Measurements from ENCODE around the gene NELFA.

DNA sequence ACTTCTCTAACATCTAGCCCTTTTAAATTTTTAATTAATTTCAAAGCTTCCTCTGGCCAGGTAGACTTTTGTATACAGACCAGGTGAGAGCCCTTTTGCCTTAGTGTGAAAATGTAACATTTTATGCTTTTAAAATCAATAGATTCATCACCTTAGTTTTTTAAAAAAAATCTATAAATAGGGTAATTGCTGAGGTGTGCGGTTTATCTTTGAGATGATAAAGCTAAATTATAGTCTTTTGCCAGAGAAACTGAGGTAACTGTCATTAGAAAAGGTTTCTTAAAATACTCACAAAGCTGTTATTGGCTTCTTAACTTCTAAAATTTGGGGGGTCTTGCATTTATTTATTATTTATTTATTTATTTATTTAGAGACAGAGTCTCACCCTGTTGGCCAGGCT lies 62.9 kb downstream of the NELFA start:
- TF ChIP-seq, protein P1, sequence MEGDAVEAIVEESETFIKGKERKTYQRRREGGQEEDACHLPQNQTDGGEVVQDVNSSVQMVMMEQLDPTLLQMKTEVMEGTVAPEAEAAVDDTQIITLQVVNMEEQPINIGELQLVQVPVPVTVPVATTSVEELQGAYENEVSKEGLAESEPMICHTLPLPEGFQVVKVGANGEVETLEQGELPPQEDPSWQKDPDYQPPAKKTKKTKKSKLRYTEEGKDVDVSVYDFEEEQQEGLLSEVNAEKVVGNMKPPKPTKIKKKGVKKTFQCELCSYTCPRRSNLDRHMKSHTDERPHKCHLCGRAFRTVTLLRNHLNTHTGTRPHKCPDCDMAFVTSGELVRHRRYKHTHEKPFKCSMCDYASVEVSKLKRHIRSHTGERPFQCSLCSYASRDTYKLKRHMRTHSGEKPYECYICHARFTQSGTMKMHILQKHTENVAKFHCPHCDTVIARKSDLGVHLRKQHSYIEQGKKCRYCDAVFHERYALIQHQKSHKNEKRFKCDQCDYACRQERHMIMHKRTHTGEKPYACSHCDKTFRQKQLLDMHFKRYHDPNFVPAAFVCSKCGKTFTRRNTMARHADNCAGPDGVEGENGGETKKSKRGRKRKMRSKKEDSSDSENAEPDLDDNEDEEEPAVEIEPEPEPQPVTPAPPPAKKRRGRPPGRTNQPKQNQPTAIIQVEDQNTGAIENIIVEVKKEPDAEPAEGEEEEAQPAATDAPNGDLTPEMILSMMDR (IDR thresholded peaks at IDR 0.05), result no peak
- TF ChIP-seq EP300 (IDR thresholded peaks at IDR 0.05), result no peak
- no peak for TF ChIP-seq POLR2A (IDR thresholded peaks at IDR 0.05)
- TF ChIP-seq POLR2AphosphoS5 (IDR thresholded peaks at IDR 0.05), result no peak
